Fibroblast of mammary gland (primary cell): ENCODE data around the gene ISLR2.

ENCODE experiments used
- DNase-seq: peaks from one replicate; pipeline ENCODE4 v3.0.0-alpha.2; 2010; ENCODE audit warnings: low read depth
- H3K4me3 ChIP-seq: 2 replicates; pipeline ENCODE4 v1.5.1; 2011; ENCODE audit warnings: low read depth, mild to moderate bottlenecking, low read length, moderate library complexity; ENCODE audit not compliant: control insufficient read depth
- CTCF ChIP-seq: conservative IDR thresholded peaks from 2 replicates; pipeline ENCODE4 v1.5.1; 2011; ENCODE audit warnings: low read depth, low read length, inconsistent platforms; ENCODE audit not compliant: control insufficient read depth, insufficient read depth

The ISLR2 gene

GRCh38 chr15:74170071-74170844 lies 39.9 kb downstream of the ISLR2 start:
- H3K4me3 ChIP-seq: no peak overlapping the region
- DNase-seq: no peak
- TF ChIP-seq CTCF: no peak

GRCh38 chr15:74170875-74171578 lies 40.6 kb downstream of the ISLR2 start:
- TF ChIP-seq CTCF: no peak
- no peak for DNase-seq
- H3K4me3 ChIP-seq: no peak overlapping the region

- H3K4me3 ChIP-seq: no peak overlapping the region
- DNase-seq: no peak
- TF ChIP-seq CTCF: no peak
Observed at GRCh38 chr15:74171965-74172541, 41.7 kb downstream of the ISLR2 start.

GRCh38 chr15:74172701-74173379 lies 42.5 kb downstream of the ISLR2 start:
- peak; percentile 62 for DNase-seq
- no peak overlapping the region for H3K4me3 ChIP-seq
- no peak for TF ChIP-seq CTCF

- TF ChIP-seq CTCF: no peak
- H3K4me3 ChIP-seq: no peak within 1 kb of the TSS
- peak; percentile 69 for DNase-seq
Observed at GRCh38 chr15:74173380-74174218, 43.2 kb downstream of the ISLR2 start, which contains the start of gene ISLR. ISLR (plus strand) TSS chr15:74173710; CDS start chr15:74174859, 1,149 bp downstream.
